WTC11 (cell line): ENCODE results near the gene GNAO1. TPM values are rescaled to one million over a fixed set of nuclear protein-coding genes. Genes with fewer than 3 reads are reported as not detected.

Source experiments
- ATAC-seq: fragments of 200-7000 bp; cut with Tn5 transposase; 2 replicates; pipeline ENCODE4 v1.10.0; 2021; ENCODE audit warnings: mild to moderate bottlenecking, moderate library complexity
- CTCF ChIA-PET: fragments of 300-600 bp; sonication (Branson Sonifier 250); formaldehyde crosslinking; loops from one replicate; lab custom pipeline; 2021; ENCODE audit warnings: antibody characterized with exemption; lab: Charles Lee
- POLR2A ChIA-PET: fragments of 350-600 bp; sonication (Branson Sonifier 250); formaldehyde crosslinking; loops from one replicate; lab custom pipeline; 2021; ENCODE audit warnings: antibody characterized with exemption; lab: Charles Lee
- DNase-seq: peaks from one replicate; pipeline ENCODE4 v3.0.0; 2021; ENCODE audit warnings: low spot score
- H3K27ac Mint-ChIP-seq: 2 replicates; pipeline ENCODE4 v1.8.0; 2021; ENCODE audit warnings: mixed read lengths
- H3K27me3 Mint-ChIP-seq: 2 replicates; pipeline ENCODE4 v1.8.0; 2021; ENCODE audit warnings: low read depth, mild to moderate bottlenecking, moderate library complexity, mixed read lengths
- H3K36me3 Mint-ChIP-seq: 2 replicates; pipeline ENCODE4 v1.8.0; 2021; ENCODE audit warnings: mixed read lengths
- H3K4me1 Mint-ChIP-seq: 2 replicates; pipeline ENCODE4 v1.8.0; 2022; ENCODE audit warnings: mixed read lengths
- H3K4me3 Mint-ChIP-seq: 2 replicates; pipeline ENCODE4 v1.8.0; 2021; ENCODE audit warnings: mild to moderate bottlenecking, moderate library complexity, mixed read lengths
- H3K9me3 Mint-ChIP-seq: 2 replicates; pipeline ENCODE4 v1.8.0; 2021; ENCODE audit warnings: mixed read lengths
- ATF2 ChIP-seq: sonication (generic); formaldehyde crosslinking; IDR thresholded peaks from 2 replicates; pipeline ENCODE4 v1.8.1; 2022; ENCODE audit warnings: low read depth, missing genetic modification reagents, borderline replicate concordance
- ATF6 ChIP-seq: sonication (generic); formaldehyde crosslinking; IDR thresholded peaks from 2 replicates; pipeline ENCODE4 v1.8.1; 2023; ENCODE audit warnings: mild to moderate bottlenecking, missing genetic modification reagents
- E2F1 ChIP-seq: sonication (generic); formaldehyde crosslinking; IDR thresholded peaks from 2 replicates; pipeline ENCODE4 v1.8.0; 2022; ENCODE audit warnings: mild to moderate bottlenecking, missing genetic modification reagents
- E2F4 ChIP-seq: sonication (generic); formaldehyde crosslinking; IDR thresholded peaks from 2 replicates; pipeline ENCODE4 v1.8.1; 2022; ENCODE audit warnings: low read depth, mild to moderate bottlenecking, moderate library complexity, missing genetic modification reagents, borderline replicate concordance
- GABPB1 ChIP-seq: sonication (generic); formaldehyde crosslinking; IDR thresholded peaks from 2 replicates; pipeline ENCODE4 v1.8.1; 2023; ENCODE audit warnings: mild to moderate bottlenecking, missing genetic modification reagents
- HMGA2 ChIP-seq: fragments of 250-450 bp; sonication (Bioruptor Pico); IDR thresholded peaks from 2 replicates; pipeline ENCODE4 v1.4.0; 2021; ENCODE audit warnings: mild to moderate bottlenecking, moderate library complexity
- IRF1 ChIP-seq: sonication (generic); formaldehyde crosslinking; IDR thresholded peaks from 2 replicates; pipeline ENCODE4 v1.8.0; 2023; ENCODE audit warnings: missing genetic modification reagents
- IRF2 ChIP-seq: sonication (generic); formaldehyde crosslinking; IDR thresholded peaks from 2 replicates; pipeline ENCODE4 v1.8.0; 2022; ENCODE audit warnings: low read depth, missing genetic modification reagents, borderline replicate concordance
- JUN ChIP-seq: sonication (generic); formaldehyde crosslinking; IDR thresholded peaks from 2 replicates; pipeline ENCODE4 v1.8.0; 2023; ENCODE audit warnings: mild to moderate bottlenecking, missing genetic modification reagents
- MAX ChIP-seq: sonication (generic); formaldehyde crosslinking; IDR thresholded peaks from 2 replicates; pipeline ENCODE4 v1.8.0; 2022; ENCODE audit warnings: mild to moderate bottlenecking, missing genetic modification reagents
- PREB ChIP-seq: sonication (generic); formaldehyde crosslinking; IDR thresholded peaks from 2 replicates; pipeline ENCODE4 v1.8.1; 2022; ENCODE audit warnings: mild to moderate bottlenecking, missing genetic modification reagents, moderate library complexity, borderline replicate concordance
- RORB ChIP-seq: fragments of 250-450 bp; sonication (Bioruptor Pico); IDR thresholded peaks from 2 replicates; pipeline ENCODE4 v1.9.0; 2021; ENCODE audit warnings: mild to moderate bottlenecking
- SOX15 ChIP-seq: fragments of 250-450 bp; sonication (Bioruptor Pico); IDR thresholded peaks from 2 replicates; pipeline ENCODE4 v1.9.0; 2021; ENCODE audit warnings: mild to moderate bottlenecking
- TEAD1 ChIP-seq: sonication (generic); formaldehyde crosslinking; IDR thresholded peaks from 2 replicates; pipeline ENCODE4 v1.8.0; 2022; ENCODE audit warnings: mild to moderate bottlenecking, missing genetic modification reagents
- TP53 ChIP-seq: sonication (generic); formaldehyde crosslinking; IDR thresholded peaks from 2 replicates; pipeline ENCODE4 v1.8.1; 2023; ENCODE audit warnings: mild to moderate bottlenecking, missing genetic modification reagents
- ZBTB43 ChIP-seq: sonication (generic); formaldehyde crosslinking; IDR thresholded peaks from 2 replicates; pipeline ENCODE4 v1.8.1; 2023; ENCODE audit warnings: mild to moderate bottlenecking, missing genetic modification reagents
- ZNF232 ChIP-seq: sonication (generic); formaldehyde crosslinking; IDR thresholded peaks from 2 replicates; pipeline ENCODE4 v1.8.0; 2022; ENCODE audit warnings: mild to moderate bottlenecking, missing genetic modification reagents
- ZNF317 ChIP-seq: sonication (generic); formaldehyde crosslinking; IDR thresholded peaks from 2 replicates; pipeline ENCODE4 v1.8.1; 2023; ENCODE audit warnings: low read depth, mild to moderate bottlenecking, moderate library complexity, missing genetic modification reagents, borderline replicate concordance
- ZNF423 ChIP-seq: fragments of 250-450 bp; sonication (Bioruptor Pico); IDR thresholded peaks from 2 replicates; pipeline ENCODE4 v2.1.2; 2022; ENCODE audit warnings: mild to moderate bottlenecking, moderate library complexity
- total RNA-seq: library from RNA; stranded (reverse); gene quantifications from 3 replicates; pipeline ENCODE4 v1.2.3, GENCODE V29; 2021

The GNAO1 gene
- total RNA-seq, 1 experiment from 2014 or later: 30.6 TPM

- no peak for TF ChIP-seq E2F4 (CRISPR knock-in tag)
- TF ChIP-seq JUN (CRISPR knock-in tag): no peak
- no peak for TF ChIP-seq ZNF317
- TF ChIP-seq MAX (CRISPR knock-in tag): no peak
- no peak for TF ChIP-seq ZNF232 (CRISPR knock-in tag)
- TF ChIP-seq E2F1: no peak
- TF ChIP-seq ATF2 (CRISPR knock-in tag): no peak
- no peak for TF ChIP-seq TEAD1 (CRISPR knock-in tag)
- no peak for TF ChIP-seq ZNF423
- TF ChIP-seq ZBTB43 (CRISPR knock-in tag): no peak
- no peak for TF ChIP-seq RORB (CRISPR knock-in tag)
- TF ChIP-seq ATF6: no peak
- ATAC-seq (no peak), DNase-seq (no peak)
- H3K27ac Mint-ChIP-seq: no peak overlapping the region
- H3K9me3 Mint-ChIP-seq: no peaks in the 10 kb centered on the region
- ChIA-PET CTCF (no interaction called here), POLR2A (no interaction called here)
- H3K4me3 Mint-ChIP-seq: no peak overlapping the region
- no peaks in the 10 kb centered on the region for H3K36me3 Mint-ChIP-seq
- H3K4me1 Mint-ChIP-seq: no peaks in the 10 kb centered on the region
- no peaks in the 10 kb centered on the region for H3K27me3 Mint-ChIP-seq
Measured at GRCh38 chr16:56324406-56324805, 133.1 kb downstream of the GNAO1 start.

GRCh38 chr16:56325956-56326355 lies 134.7 kb downstream of the GNAO1 start:
- POLR2A ChIA-PET: no interaction called here
- Mint-ChIP-seq H3K27ac (no peak overlapping the region), H3K9me3 (no peaks in the 10 kb centered on the region), H3K4me1 (no peaks in the 10 kb centered on the region), H3K36me3 (no peaks in the 10 kb centered on the region), H3K27me3 (no peaks in the 10 kb centered on the region), H3K4me3 (no peak overlapping the region)
- no peak for TF ChIP-seq SOX15
- TF ChIP-seq IRF1 (CRISPR knock-in tag): no peak
- no peak for TF ChIP-seq PREB (CRISPR knock-in tag)
- no peak for TF ChIP-seq HMGA2 (CRISPR knock-in tag)
- TF ChIP-seq GABPB1: no peak
- no peak for TF ChIP-seq TP53 (CRISPR knock-in tag)
- no peak for TF ChIP-seq IRF2 (CRISPR knock-in tag)
- CTCF ChIA-PET: interaction anchor here (1.3 to 4.8 kb wide), 2 partner anchors 8 to 30 kb away, joined by 4 to 30 read pairs; no protein-coding TSS in a partner anchor
- DNase-seq (no peak), ATAC-seq (no peak)
